ENCODE data around the gene SLC35D1. TPM values are rescaled to one million over a fixed set of nuclear protein-coding genes. Genes with fewer than 3 reads are reported as not detected.
"Not testable (repeated sequence)": the region's sequence is repeated elsewhere in the genome, so short reads cannot be mapped to it uniquely, and the experiment has no call there.

SLC35D1 gene
- total RNA-seq, 6 donors from 2014 or later: 1.4 to 8.6 (median 5.4) TPM

DNA sequence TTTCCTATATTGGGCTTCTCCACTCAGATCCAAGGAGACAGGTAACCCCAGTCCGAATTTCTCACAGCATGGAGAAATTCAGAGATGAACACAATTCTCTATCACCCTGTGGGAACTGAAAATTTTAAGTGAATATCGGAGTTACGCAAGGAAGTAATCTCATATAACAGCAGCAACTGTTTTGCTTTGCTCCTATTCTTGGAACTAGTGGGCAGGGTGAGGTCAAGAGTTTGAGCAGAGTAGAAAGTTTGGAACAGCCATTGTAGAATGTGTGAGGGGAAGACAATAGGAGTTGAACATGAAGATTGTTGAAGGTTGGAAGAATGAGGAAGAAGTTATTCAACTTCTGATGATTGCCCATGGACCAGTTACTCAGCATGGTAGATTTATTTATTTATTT is 24.3 kb upstream of the SLC35D1 start:
- ATAC-seq (ENCODE audit: low FRiP score in 2 of 2) (no peak), DNase-seq (no peak)
- Histone ChIP-seq H3K27ac (no peak overlapping the region), H3K27me3 (no peaks in the 10 kb centered on the region), H3K4me3 (no peak overlapping the region), H3K4me1 (no peaks in the 10 kb centered on the region), H3K9me3 (no peaks in the 10 kb centered on the region), H3K36me3 (no peaks in the 10 kb centered on the region)
- TF ChIP-seq EP300 (IDR thresholded peaks at IDR 0.05) (no peak), POLR2A (IDR thresholded peaks at IDR 0.05) (no peak), POLR2AphosphoS5 (IDR thresholded peaks at IDR 0.05) (no peak)
- TF ChIP-seq, protein P1, sequence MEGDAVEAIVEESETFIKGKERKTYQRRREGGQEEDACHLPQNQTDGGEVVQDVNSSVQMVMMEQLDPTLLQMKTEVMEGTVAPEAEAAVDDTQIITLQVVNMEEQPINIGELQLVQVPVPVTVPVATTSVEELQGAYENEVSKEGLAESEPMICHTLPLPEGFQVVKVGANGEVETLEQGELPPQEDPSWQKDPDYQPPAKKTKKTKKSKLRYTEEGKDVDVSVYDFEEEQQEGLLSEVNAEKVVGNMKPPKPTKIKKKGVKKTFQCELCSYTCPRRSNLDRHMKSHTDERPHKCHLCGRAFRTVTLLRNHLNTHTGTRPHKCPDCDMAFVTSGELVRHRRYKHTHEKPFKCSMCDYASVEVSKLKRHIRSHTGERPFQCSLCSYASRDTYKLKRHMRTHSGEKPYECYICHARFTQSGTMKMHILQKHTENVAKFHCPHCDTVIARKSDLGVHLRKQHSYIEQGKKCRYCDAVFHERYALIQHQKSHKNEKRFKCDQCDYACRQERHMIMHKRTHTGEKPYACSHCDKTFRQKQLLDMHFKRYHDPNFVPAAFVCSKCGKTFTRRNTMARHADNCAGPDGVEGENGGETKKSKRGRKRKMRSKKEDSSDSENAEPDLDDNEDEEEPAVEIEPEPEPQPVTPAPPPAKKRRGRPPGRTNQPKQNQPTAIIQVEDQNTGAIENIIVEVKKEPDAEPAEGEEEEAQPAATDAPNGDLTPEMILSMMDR (IDR thresholded peaks at IDR 0.05): no peak
- WGBS, 2 donors: 92 to 94% methylated on average over 3 of the region's 3 CpGs

DNA sequence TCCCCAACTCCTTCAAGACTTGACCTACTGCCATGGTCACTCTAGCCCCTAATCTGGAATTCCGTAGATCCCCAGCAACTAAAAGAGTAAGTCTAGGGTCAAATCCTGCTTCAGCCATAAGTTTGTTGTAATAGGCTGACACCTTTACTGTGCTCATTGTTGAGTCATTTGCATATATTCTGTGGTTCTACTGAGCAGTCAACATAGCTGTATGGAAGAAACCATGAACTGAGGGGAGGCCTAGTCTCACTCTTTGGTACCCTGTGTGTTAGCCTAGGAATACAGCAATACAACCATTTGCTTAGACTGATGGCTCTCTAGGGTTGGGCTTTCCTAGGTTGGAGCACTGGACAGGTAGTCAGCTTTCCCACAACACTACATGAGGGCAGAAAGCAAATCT is 23.6 kb upstream of the SLC35D1 start:
- no peaks in the 10 kb centered on the region for H3K4me1 ChIP-seq
- H3K36me3 ChIP-seq: no peaks in the 10 kb centered on the region
- no peaks in the 10 kb centered on the region for H3K27me3 ChIP-seq
- ATAC-seq (ENCODE audit: low FRiP score in 2 of 2) (no peak), DNase-seq (no peak)
- TF ChIP-seq POLR2AphosphoS5 (IDR thresholded peaks at IDR 0.05) (no peak), EP300 (IDR thresholded peaks at IDR 0.05) (no peak)
- no peak overlapping the region for H3K27ac ChIP-seq
- WGBS, 2 donors: 83 to 100% methylated on average over 1 of the region's 1 CpG
- no peak overlapping the region for H3K4me3 ChIP-seq
- H3K9me3 ChIP-seq: no peaks in the 10 kb centered on the region

DNA sequence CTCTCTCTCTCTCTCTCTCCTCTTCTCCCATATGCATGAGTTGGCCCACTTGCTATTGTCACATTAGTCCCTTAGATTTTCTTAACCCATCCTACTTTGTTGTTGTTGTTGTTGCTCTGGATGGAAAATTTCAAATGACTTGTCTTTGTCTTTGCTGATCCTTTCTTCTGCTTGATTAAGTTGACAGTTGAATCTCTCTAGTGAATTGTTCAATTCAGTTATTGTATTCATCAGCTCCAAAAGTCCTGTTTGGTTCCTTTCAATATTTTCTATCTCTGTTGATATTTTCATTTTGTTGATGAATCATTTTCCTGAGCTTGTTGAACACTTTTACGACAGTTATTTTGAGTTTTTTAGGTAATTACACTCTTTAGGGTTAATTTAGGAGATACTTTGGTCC is 18.8 kb upstream of the SLC35D1 start:
- 87 to 89% methylated on average over 1 of the region's 1 CpG for WGBS, 2 donors

DNA sequence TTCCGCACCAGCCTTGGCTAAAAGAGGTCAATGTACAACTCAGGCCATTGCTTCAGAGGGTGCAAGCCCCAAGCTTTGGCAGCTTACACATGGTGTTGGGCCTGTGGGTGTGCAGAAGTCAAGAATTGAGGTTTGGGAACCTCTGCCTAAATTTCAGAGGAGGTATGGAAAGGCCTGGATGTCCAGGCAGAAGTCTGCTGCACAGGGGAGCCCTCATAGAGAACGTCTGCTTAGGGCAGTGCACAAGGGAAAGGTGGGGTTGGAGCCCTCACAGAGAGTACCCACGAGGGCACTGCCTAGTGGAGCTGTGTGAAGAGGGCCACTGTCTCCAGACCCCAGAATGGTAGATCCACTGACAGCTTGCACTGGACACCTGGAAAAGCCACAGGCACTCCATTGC is 13.7 kb upstream of the SLC35D1 start:
- ATAC-seq (ENCODE audit: low FRiP score in 2 of 2); H3K27me3 ChIP-seq; H3K4me3 ChIP-seq; H3K36me3 ChIP-seq; DNase-seq; H3K27ac ChIP-seq; H3K4me1 ChIP-seq: not testable (repeated sequence)
- H3K9me3 ChIP-seq: peaks cover 0 to 13% (median 9%) of the 10 kb centered on the region in 4 donors
- WGBS, 2 donors: 61% methylated on average over 3 of the region's 3 CpGs; no CpG with 5 or more reads in 1 of the 2 donors

More for the DNA sequence above, 18.8 kb upstream of the SLC35D1 start:
- peaks cover 0 to 7% (median 6%) of the 10 kb centered on the region in 4 donors for H3K9me3 ChIP-seq
- H3K4me3 ChIP-seq: no peak overlapping the region
- no peaks in the 10 kb centered on the region for H3K27me3 ChIP-seq
- no peak for DNase-seq
- ATAC-seq (ENCODE audit: low FRiP score in 2 of 2): no peak
- H3K4me1 ChIP-seq: no peaks in the 10 kb centered on the region
- no peak for TF ChIP-seq EP300 (IDR thresholded peaks at IDR 0.05)
- TF ChIP-seq, protein P1 (IDR thresholded peaks at IDR 0.05): no peak
- no peak for TF ChIP-seq POLR2A (IDR thresholded peaks at IDR 0.05)
- TF ChIP-seq POLR2AphosphoS5 (IDR thresholded peaks at IDR 0.05): no peak
- H3K27ac ChIP-seq: no peak overlapping the region
- H3K36me3 ChIP-seq: no peaks in the 10 kb centered on the region

DNA sequence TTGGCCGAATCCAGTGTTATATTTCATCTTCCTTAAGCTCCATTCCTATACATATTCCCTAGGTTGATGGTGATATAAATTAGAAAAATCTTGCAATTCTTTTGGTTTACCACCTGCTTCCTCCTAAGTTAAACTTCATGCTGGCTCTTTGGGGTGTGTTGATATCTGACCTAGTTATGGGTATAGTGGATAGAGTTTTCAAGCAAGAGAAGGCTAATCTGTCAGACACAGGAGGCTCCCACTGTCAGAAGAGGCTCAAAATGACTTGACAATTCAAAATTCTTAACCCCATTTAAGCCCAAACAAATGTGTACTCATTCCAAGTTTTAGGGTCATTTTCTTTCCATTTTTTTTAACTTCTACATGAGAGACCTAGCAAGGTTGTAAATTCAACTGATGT is 8.5 kb upstream of the SLC35D1 start:
- no peak overlapping the region for H3K4me3 ChIP-seq
- H3K9me3 ChIP-seq: peaks cover 0 to 3% (median 1%) of the 10 kb centered on the region in 4 donors
- H3K27me3 ChIP-seq: no peaks in the 10 kb centered on the region
- no peak for ATAC-seq (ENCODE audit: low FRiP score in 2 of 2)
- no peaks in the 10 kb centered on the region for H3K4me1 ChIP-seq
- no peak for DNase-seq
- no peak for TF ChIP-seq EP300 (IDR thresholded peaks at IDR 0.05)
- TF ChIP-seq POLR2A (IDR thresholded peaks at IDR 0.05): no peak
- TF ChIP-seq, protein P1 (IDR thresholded peaks at IDR 0.05): no peak
- no peak for TF ChIP-seq POLR2AphosphoS5 (IDR thresholded peaks at IDR 0.05)
- H3K36me3 ChIP-seq: no peaks in the 10 kb centered on the region
- 95% methylated on average over 1 of the region's 1 CpG for WGBS, 2 donors
- H3K27ac ChIP-seq: no peak overlapping the region

DNA sequence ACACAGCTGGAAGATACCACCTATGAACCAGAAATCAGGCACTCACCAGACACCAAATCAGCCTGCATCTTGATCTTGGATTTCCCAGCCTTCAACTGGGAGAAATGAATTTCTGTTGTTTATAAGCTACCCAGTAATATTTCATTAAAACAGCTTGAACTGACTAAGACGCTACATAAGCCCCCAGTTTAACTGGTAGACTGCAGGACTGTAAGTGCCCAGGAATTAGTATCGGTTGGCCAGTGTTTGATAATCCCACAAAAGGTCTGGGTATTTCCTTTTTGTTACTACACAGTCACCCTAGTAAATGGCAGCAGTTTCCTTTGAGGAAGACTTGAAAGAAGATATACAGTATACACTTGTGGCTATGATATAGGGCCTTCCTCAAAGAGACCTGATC is 7.3 kb upstream of the SLC35D1 start:
- no peak overlapping the region for H3K4me3 ChIP-seq
- TF ChIP-seq EP300 (IDR thresholded peaks at IDR 0.05) (no peak), POLR2A (IDR thresholded peaks at IDR 0.05) (no peak), POLR2AphosphoS5 (IDR thresholded peaks at IDR 0.05) (no peak)
- TF ChIP-seq, protein P1 (IDR thresholded peaks at IDR 0.05): no peak
- no peaks in the 10 kb centered on the region for H3K4me1 ChIP-seq
- WGBS, 2 donors: 96 to 100% methylated on average over 2 of the region's 2 CpGs
- no peak overlapping the region for H3K27ac ChIP-seq
- DNase-seq: no peak
- no peaks in the 10 kb centered on the region for H3K9me3 ChIP-seq
- H3K36me3 ChIP-seq: no peaks in the 10 kb centered on the region
- no peak for ATAC-seq (ENCODE audit: low FRiP score in 2 of 2)
- no peaks in the 10 kb centered on the region for H3K27me3 ChIP-seq

Measured in upper lobe of left lung (tissue), 6 donors.